PC-3 (cell line): ENCODE measurements around the gene ABTB2. TPM values are rescaled to one million over a fixed set of nuclear protein-coding genes. Genes with fewer than 3 reads are reported as not detected.

Experiments used
- ATAC-seq: fragments of 200-7000 bp; cut with Tn5 transposase; 2 replicates; pipeline ENCODE4 v1.9.1; 2020; ENCODE audit warnings: mild to moderate bottlenecking, moderate library complexity
- BruUV-seq: library from RNA; stranded (reverse); fragments of 400-500 nt; replicated peaks from 2 replicates; lab custom pipeline; 2021; lab: Mats Ljungman, UMichigan
- CTCF ChIA-PET: fragments of 300-600 bp; sonication (Branson Sonifier 250); formaldehyde crosslinking; loops from one replicate; lab custom pipeline; 2022; ENCODE audit warnings: antibody characterized with exemption; lab: Charles Lee
- POLR2A ChIA-PET: fragments of 300-600 bp; sonication (Branson Sonifier 250); formaldehyde crosslinking; loops from one replicate; lab custom pipeline; 2022; ENCODE audit warnings: antibody characterized with exemption; ENCODE audit not compliant: unreplicated experiment; lab: Charles Lee
- DNase-seq: peaks from one replicate; pipeline ENCODE4 v3.0.0-alpha.2; 2015
- H2AFZ ChIP-seq: fragments of 300-600 bp; sonication (generic); 2 replicates; pipeline ENCODE4 v1.6.0; 2016; ENCODE audit warnings: antibody characterized with exemption, low read length
- H3F3A ChIP-seq: fragments of 300-600 bp; sonication (generic); one replicate; pipeline ENCODE4 v1.6.0; 2017; ENCODE audit warnings: antibody characterized with exemption, low read length, control low read depth, mild to moderate bottlenecking; ENCODE audit not compliant: unreplicated experiment
- H3K27ac ChIP-seq: fragments of 300-600 bp; sonication (generic); 2 replicates; pipeline ENCODE4 v1.5.1; 2016; ENCODE audit warnings: mild to moderate bottlenecking, low read length
- H3K27me3 ChIP-seq: fragments of 300-600 bp; sonication (generic); 2 replicates; pipeline ENCODE4 v1.6.1; 2016; ENCODE audit warnings: low read length, mixed read lengths
- H3K36me3 ChIP-seq: fragments of 300-600 bp; sonication (generic); 2 replicates; pipeline ENCODE4 v1.6.1; 2016; ENCODE audit warnings: low read depth, mixed run types, low read length, mixed read lengths
- H3K4me1 ChIP-seq: fragments of 300-600 bp; sonication (generic); 2 replicates; pipeline ENCODE4 v1.5.1; 2016; ENCODE audit warnings: low read length; ENCODE audit not compliant: insufficient read depth
- H3K4me2 ChIP-seq: fragments of 300-600 bp; sonication (generic); 2 replicates; pipeline ENCODE4 v1.6.0; 2016; ENCODE audit warnings: low read length
- H3K4me3 ChIP-seq: fragments of 300-600 bp; sonication (generic); 2 replicates; pipeline ENCODE4 v1.5.1; 2016; ENCODE audit warnings: mild to moderate bottlenecking, low read length, mixed read lengths
- H3K79me2 ChIP-seq: fragments of 300-600 bp; sonication (generic); 2 replicates; pipeline ENCODE4 v1.6.1; 2017; ENCODE audit warnings: low read length, mixed read lengths
- H3K9ac ChIP-seq: fragments of 300-600 bp; sonication (generic); 2 replicates; pipeline ENCODE4 v1.6.0; 2016; ENCODE audit warnings: mild to moderate bottlenecking, low read length
- H3K9me2 ChIP-seq: fragments of 300-600 bp; sonication (generic); replicated peaks from 2 replicates; pipeline ENCODE4 v1.6.1; 2016; ENCODE audit warnings: mixed run types, low read length, mixed read lengths
- H3K9me3 ChIP-seq: fragments of 300-600 bp; sonication (generic); 2 replicates; pipeline ENCODE4 v1.6.1; 2016; ENCODE audit warnings: low read length, mixed read lengths
- H4K20me1 ChIP-seq: fragments of 300-600 bp; sonication (generic); 2 replicates; pipeline ENCODE4 v1.6.1; 2016; ENCODE audit warnings: low read length, mixed read lengths
- EZH2 ChIP-seq: fragments of 300-600 bp; sonication (generic); IDR thresholded peaks from one replicate; pipeline ENCODE4 v1.6.1; 2017; ENCODE audit warnings: antibody characterized with exemption, mild to moderate bottlenecking, low read length; ENCODE audit not compliant: unreplicated experiment
- EZH2phosphoT487 ChIP-seq: fragments of 300-600 bp; sonication (generic); IDR thresholded peaks from 2 replicates; pipeline ENCODE4 v1.6.1; 2018; ENCODE audit warnings: mild to moderate bottlenecking, antibody characterized with exemption, low read length, borderline replicate concordance
- intact Hi-C: fragments of 100-400 bp; cut with micrococcal nuclease; formaldehyde crosslinking; loops from 2 replicates; pipeline ENCODE4 v1.9.0; 2023
- total RNA-seq: library from RNA; depleted of rRNA; stranded (reverse); fragments of >200 nt; gene quantifications from 2 replicates; pipeline ENCODE4 v1.2.3, GENCODE V29; 2014
- TF ChIP-seq, protein P1 (sequence below): fragments of 300-600 bp; sonication (generic); conservative IDR thresholded peaks from 2 replicates; pipeline ENCODE4 v1.5.1; 2017; ENCODE audit warnings: antibody characterized with exemption, low read depth, mild to moderate bottlenecking, low read length

ABTB2 gene
- total RNA-seq, 1 experiment from 2014 or later, result 5.2 TPM

DNA sequence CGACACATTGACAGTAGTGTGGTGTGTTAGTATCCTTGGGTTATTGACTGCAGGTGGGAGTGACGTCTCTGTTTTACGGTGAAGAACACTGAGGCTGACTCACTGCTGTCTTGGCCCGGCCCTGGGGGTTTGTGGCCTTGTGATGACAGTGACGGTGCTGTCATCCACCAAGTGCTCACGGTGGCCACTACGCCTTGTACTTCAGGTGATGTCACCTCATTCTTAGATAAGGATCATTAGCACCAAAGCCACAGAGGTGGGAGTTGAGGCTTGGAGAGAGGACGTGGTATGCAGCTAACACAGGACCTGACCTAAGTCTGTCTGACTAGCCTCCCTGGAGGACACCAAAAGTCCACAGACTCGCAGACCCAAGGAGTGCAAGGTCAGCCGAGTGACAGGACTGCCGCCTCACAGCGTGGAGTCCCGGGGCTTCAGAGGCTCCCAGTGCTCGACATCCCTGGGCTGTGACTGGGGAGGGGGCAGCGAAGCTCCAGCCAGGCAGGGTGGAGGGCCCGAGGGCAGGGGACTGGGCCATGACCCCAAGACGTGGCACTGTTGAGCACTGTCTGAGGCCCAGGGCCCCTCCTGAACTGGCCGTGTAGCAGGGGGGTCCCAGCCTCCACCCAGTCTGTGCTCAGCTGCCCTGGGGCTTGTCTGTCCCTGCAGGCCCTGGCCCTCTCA is 195.9 kb downstream of the ABTB2 start:
- no peaks in the 10 kb centered on the region for H3K27me3 ChIP-seq
- peaks cover 30% of the 10 kb centered on the region for H3K4me1 ChIP-seq
- H3K4me2 ChIP-seq, result no peak overlapping the region
- intact Hi-C loops, result no loop called here
- H3K79me2 ChIP-seq, result no peaks in the 10 kb centered on the region
- ATAC-seq, result peak; percentile 61
- H3K4me3 ChIP-seq, result no peak overlapping the region
- no peaks in the 10 kb centered on the region for H3K9me3 ChIP-seq
- peak; percentile 65 for DNase-seq
- H4K20me1 ChIP-seq, result no peaks in the 10 kb centered on the region
- no peaks in the 10 kb centered on the region for H3F3A ChIP-seq
- ChIA-PET POLR2A (no interaction called here), CTCF (no interaction called here)
- H3K9ac ChIP-seq, result no peak overlapping the region
- H3K27ac ChIP-seq, result peak overlapping the region; percentile 21
- no peak overlapping the region for H2AFZ ChIP-seq
- TF ChIP-seq EZH2, result no peak
- no peak for TF ChIP-seq EZH2phosphoT487
- TF ChIP-seq, protein P1, sequence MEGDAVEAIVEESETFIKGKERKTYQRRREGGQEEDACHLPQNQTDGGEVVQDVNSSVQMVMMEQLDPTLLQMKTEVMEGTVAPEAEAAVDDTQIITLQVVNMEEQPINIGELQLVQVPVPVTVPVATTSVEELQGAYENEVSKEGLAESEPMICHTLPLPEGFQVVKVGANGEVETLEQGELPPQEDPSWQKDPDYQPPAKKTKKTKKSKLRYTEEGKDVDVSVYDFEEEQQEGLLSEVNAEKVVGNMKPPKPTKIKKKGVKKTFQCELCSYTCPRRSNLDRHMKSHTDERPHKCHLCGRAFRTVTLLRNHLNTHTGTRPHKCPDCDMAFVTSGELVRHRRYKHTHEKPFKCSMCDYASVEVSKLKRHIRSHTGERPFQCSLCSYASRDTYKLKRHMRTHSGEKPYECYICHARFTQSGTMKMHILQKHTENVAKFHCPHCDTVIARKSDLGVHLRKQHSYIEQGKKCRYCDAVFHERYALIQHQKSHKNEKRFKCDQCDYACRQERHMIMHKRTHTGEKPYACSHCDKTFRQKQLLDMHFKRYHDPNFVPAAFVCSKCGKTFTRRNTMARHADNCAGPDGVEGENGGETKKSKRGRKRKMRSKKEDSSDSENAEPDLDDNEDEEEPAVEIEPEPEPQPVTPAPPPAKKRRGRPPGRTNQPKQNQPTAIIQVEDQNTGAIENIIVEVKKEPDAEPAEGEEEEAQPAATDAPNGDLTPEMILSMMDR, result no peak
- H3K36me3 ChIP-seq, result no peaks in the 10 kb centered on the region
- H3K9me2 ChIP-seq, result no peaks in the 10 kb centered on the region
- BruUV-seq, result no TSS peak

DNA sequence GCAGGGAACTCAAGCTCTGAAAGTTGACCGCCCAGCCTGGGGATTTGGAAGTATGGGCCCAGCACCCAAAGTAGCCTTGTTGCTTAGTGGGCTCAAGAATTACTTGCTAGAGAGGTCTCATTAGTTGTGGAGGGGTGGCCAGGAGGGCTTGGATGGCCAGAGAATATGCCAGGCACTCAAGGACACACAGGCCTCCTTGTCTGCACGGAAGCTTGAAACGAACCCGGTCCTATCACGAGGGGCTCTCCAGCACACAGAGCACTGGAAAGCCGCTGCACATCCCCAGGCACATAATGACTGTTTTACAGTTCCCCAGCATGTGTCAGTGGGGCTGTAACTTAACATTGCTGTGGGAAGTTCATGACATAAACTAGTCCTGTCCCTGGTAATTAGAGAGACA is 196.4 kb downstream of the ABTB2 start:
- Histone ChIP-seq H3K9me3 (no peaks in the 10 kb centered on the region), H3K4me2 (no peak overlapping the region), H4K20me1 (no peaks in the 10 kb centered on the region), H3K9me2 (no peaks in the 10 kb centered on the region), H3K27me3 (no peaks in the 10 kb centered on the region), H2AFZ (no peak overlapping the region), H3K79me2 (no peaks in the 10 kb centered on the region), H3K4me1 (peaks cover 26% of the 10 kb centered on the region), H3K9ac (no peak overlapping the region), H3F3A (no peaks in the 10 kb centered on the region), H3K4me3 (no peak overlapping the region), H3K36me3 (no peaks in the 10 kb centered on the region), H3K27ac (peak overlapping the region; percentile 48)
- ChIA-PET CTCF (no interaction called here), POLR2A (no interaction called here)
- no TSS peak for BruUV-seq
- ATAC-seq, result no peak
- intact Hi-C loops, result no loop called here
- no peak for DNase-seq
- no peak for TF ChIP-seq EZH2
- TF ChIP-seq EZH2phosphoT487, result no peak
- TF ChIP-seq, protein P1, result no peak

DNA sequence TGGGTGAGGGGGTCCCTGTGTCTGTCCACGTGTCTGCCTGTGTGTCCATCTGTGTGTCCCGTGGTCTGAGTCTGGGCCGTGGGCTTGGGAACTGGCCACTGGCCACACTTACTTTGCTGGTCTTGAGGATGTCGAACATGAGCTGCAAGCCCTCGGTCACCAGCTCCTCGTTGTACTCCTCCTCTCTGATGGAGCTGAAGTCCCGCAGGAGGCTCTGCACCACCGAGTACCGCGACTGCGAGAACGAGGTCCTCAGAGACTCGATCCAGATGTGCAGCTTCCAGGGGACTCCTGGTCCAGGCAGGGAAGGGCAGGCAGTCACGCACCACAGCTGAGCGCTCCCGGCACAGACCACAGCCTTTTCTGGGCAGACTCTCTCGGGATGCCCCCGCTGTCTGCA is 197.0 kb downstream of the ABTB2 start:
- DNase-seq (no peak), ATAC-seq (no peak)
- CTCF ChIA-PET, result no interaction called here
- Histone ChIP-seq H3K9me2 (no peaks in the 10 kb centered on the region), H3K9ac (no peak overlapping the region), H3K79me2 (no peaks in the 10 kb centered on the region), H3K4me3 (no peak overlapping the region), H3K4me1 (peaks cover 20% of the 10 kb centered on the region), H2AFZ (no peak overlapping the region), H3K27me3 (no peaks in the 10 kb centered on the region), H3K27ac (no peak overlapping the region), H4K20me1 (no peaks in the 10 kb centered on the region), H3K36me3 (no peaks in the 10 kb centered on the region), H3K4me2 (no peak overlapping the region), H3K9me3 (no peaks in the 10 kb centered on the region), H3F3A (no peaks in the 10 kb centered on the region)
- TF ChIP-seq EZH2phosphoT487, result no peak
- TF ChIP-seq, protein P1, result no peak
- TF ChIP-seq EZH2, result no peak
- BruUV-seq, result no TSS peak
- POLR2A ChIA-PET, result no interaction called here
- intact Hi-C loops, result no loop called here
